IPS-NIHi7 (cell line): ENCODE measurements around the gene PRKCI.
"Not testable (repeated sequence)": the region's sequence is repeated elsewhere in the genome, so short reads cannot be mapped to it uniquely, and the experiment has no call there.

Source experiments
- DNase-seq: peaks from one replicate; pipeline ENCODE4 v3.0.0; 2012; ENCODE audit warnings: mixed read lengths; ENCODE audit errors: extremely low spot score

PRKCI gene

DNA sequence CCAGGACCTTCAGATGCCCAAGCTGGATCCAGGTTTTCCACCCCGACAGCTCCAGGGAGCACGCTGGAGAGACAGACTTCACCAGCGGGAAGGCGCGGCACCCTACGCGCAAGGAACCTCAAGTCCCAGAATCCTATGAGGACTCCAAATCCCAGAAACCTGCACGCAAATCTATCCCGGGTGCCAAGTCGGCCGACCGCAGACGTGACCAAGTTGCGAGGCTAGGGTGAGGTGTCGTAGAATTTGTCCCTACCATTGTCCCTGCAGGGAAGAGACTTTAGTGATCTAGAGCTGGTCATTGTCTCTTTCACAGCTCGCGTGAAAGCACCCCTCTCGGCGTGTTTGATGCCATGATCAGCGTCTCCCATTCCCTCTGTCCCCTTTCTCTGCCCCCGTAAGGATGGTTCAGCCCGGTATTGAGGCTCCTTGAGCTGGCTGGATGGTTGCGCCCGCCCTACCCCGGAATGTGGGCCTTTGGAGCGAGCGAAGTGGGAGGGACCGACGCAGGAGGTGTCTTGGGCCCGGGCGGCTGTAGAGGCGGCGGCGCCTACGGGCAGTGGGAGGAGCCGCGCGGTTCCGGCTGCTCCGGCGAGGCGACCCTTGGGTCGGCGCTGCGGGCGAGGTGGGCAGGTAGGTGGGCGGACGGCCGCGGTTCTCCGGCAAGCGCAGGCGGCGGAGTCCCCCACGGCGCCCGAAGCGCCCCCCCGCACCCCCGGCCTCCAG, at the start of gene PRKCI:
PRKCI (plus strand) TSS at position 501 of the 723 bp plus-strand sequence. CDS start 246 bp downstream, outside the sequence.
- peak; percentile 97 for DNase-seq

DNA sequence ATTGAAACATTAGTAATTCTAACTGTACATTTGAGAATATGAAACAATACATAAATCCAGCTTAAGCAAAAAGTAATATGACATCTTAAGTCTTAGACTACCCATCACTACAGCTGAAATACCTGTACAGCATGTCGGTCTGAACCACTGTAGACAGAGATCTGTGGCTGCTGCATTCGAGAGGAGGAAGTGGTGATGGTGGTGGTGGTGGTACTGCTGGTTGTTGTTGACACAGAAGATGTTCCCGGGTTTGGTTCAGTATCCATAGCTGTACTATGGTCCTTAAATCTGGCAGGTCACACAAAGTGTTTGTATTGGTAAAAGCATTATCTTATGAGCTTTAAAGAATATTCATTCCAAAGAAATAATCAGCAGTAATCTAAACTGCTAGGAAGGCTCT, 43.6 kb upstream of the PRKCI start:
- DNase-seq: no peak

DNA sequence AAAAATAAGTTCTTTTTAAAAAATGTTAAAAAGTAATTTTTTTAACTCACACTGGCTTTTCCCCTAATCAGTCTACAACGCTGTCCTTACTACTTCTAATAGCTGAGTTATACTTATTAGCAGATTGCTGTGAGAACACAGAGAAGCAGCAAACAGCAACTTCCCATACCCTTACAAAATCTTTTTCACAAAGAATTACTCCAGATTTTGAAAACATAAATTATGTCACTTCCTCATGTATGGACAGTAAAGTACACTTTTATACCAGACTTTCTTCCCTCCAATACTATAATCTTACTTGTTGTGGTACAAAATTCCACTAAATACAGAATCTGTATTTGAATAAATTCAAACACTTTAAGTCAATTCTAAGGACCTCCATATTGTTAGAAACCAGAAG, 42.8 kb upstream of the PRKCI start:
- DNase-seq: no peak

DNA sequence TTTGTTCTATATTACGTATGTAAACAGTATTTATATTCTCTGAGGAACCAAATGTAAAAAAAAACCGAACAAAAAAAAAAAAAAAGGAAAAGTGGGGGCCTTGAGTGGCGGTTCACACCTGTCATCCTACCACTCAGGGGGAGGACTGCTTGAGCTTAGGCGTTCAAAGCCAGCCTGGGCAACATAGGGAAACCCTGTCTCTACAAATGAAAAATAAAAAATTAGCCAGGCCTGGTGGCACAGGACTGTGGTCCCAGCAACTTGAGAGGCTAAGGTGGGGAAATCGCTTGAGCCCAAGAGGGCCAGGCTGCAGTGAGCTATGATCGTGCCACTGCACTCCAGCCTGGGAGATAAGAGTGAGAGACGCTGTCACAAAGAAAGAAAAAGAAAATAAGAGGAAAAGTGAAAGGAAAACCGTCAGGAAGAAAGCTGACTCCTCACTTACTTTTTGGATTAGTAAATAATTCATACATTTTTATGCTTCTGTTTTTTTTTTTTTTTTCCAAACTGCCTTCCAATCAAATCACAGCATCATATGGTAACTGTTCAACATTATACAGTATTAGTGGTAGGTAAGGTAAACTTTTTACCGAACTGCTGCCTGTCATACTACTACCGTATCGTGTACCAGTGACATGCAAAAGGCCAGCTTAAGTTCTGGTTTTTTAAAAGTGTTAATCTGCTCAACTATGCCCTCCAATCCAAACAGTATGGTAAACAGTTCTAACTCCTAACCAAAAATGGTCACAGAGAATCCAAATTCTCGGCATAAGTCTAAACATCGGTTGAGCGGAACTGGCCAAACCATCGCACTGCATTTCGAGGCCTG, 41.9 kb upstream of the PRKCI start:
- no peak for DNase-seq

DNA sequence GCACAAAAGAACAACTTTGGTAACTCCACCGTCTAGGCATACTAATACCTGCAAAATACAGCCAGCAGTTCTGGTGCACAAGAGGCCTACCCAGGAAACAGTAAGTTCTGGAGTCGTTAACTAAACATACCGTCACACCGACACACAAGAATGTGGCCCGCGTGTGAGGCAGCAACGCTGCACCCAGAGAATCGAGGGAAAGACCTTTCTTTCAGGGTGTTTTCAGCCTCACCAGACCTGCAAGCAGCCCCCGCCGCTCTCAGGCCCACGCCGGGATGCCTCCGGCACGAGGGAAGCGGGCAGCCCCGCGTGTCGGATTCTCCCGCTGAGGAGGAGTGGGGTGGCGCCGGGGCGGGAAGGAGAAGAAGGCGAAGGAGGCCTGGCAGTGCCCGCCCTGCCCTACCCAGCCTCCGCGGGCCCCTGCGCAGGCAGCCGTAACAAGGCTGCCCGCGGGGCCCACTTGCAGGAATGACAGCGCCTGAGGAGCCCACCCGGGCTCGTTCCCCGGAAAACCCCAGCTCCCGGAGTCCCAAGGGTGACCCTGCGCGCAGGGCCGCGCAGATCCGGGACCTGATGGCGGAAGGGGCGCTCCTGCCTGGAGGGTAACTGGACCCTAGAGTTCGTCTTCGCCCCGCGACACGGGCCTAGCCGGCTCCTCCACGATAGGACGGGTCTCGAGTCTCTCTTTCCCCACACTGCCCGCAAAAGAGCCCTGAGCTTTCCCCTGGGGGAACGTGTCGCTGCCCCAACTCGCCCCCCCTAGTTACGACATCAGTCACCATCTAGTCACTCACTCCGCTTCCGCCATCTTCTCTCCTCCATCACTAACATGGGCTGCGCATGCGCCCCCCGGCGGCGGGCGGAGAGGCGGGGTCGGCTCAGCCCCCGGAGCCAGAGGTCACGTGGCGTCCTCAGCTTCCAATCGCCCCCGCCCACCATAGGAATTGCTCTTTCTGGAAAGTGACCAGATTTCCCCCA, 41.0 kb upstream of the PRKCI start, which contains the start of gene PHC3:
PHC3 (minus strand) TSS at position 826 of the 978 bp plus-strand sequence; CDS start at position 808, 18 bp downstream.
- peak; percentile 99 for DNase-seq

DNA sequence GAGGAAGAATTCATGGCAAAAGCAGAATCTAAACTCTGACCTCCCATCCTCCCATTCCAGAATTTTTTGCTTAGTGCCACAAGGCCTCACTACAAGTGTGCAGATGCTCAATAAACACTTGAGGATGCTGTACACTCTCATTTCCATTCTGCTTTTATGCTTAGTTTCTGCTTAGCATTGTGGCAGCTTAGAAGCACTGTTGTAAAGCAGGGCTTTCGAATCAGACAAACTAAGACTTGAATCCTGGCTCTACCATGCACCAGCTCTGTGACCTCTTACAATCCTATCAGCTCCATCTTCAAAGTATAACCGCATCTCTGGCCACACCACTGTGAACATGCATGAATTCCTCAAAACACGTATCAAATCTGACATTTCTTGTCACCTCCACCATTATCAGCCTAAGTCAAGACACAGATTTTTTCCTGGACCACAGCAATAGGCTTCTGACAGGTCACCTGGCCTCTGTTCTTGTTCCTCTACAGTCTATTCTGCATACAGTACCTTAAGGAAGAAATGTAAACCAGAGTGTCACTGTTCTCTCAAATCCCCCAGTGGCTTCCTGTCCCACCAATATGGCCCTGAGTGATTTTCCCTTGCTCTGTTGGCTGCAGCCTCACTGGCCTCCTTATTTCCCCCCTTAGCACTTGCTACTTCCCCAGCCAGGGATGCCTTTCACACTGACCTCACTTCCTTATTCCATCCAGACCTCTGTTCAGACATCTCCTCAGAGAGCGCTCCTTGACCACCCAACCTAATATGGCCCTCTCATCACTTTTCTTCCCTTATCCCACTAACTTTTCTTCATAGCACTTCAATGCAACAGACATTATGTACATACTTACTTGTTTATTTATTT, 32.6 kb upstream of the PRKCI start:
- no peak for DNase-seq

DNA sequence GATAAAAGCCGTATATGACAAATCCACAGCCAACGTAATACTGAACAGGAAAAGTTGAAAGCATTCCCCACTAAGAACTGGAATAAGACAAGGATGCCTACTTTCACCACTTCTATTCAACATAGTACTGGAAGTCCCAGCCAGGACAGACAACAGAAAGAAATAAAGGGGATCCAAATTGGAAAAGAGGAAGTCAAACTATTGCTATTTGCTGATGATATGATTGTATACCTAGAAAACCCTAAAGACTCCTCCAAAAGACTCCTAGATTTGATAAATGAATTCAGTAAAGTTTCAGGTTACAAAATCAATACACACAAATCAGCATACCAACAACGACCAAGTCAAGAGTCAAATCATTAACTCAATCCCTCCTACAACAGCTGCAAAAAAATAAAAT, 26.5 kb upstream of the PRKCI start:
- DNase-seq: not testable (repeated sequence)

DNA sequence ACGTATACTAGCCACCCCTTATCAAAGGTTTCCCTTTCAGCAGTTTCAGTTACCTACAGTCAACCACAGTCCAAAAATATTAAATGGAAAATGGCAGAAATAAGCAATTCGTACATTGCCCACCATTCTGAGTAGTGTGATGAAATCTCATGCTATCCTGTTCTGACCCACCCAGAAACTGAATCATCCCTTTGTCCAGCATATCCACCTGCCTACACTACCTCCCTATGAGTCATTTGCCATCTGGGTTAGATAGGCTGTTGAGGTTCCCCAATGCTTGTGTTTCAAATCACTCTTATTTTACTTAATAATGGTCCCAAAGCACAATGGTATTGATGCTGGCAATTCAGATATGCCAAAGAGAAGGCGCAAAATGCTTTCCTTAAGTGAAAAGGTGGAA, 25.4 kb upstream of the PRKCI start:
- DNase-seq: no peak

DNA sequence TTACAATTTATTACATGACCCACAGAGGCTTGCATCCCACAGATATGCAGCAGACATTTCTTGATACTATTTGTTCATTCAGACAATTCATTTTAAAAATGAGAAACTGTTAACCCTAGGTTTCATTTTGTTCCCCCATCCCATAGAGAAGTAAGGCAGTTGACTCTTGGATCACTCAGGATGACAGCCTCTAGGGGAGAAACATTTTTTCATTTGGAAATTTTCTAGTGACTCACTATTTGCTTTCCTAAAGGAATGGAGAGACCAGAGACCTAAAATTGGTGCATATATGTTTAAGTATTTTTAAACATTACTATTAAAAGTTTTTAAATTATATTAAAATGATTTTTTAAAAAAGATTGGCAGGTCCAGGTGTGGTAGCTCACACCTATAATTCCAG, 21.2 kb upstream of the PRKCI start:
- no peak for DNase-seq

DNA sequence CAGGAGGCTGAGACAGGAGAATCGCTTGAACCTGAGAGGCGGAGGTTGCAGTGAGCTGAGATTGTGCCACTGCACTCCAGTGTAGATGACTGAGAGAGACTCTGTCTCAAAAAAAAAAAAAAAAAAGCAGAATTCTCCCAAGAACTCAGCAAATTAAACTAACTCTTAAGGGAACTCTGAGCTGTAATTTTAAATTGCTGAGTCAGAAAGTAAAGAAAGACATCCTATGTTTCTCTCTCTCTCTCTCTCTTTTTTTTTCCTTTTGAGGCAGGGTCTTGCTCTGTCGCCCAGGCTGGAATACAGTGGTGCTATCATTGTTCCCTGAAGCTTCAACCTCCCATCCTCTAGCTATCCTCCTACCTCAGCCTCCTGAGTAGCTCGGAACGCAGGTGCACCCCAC, 20.7 kb upstream of the PRKCI start:
- DNase-seq: no peak

DNA sequence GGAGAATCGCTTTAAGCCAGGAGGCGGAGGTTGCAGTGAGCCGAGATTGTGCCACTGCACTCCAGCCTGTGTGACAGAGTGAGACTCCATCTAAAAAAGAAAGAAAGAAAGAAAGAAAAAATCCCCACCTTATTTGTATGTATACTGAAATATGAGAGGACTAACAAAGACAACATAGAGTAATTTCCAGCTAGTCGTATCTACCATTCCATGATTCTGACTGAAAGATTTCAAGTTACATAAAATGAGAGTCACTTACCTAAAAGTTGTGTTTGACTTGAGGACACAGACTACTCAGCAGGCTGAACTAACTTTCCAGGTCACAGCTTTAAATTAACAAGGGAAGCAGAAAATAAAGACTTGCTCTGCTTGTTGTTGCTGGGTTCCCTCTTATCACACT, 18.8 kb upstream of the PRKCI start:
- no peak for DNase-seq

DNA sequence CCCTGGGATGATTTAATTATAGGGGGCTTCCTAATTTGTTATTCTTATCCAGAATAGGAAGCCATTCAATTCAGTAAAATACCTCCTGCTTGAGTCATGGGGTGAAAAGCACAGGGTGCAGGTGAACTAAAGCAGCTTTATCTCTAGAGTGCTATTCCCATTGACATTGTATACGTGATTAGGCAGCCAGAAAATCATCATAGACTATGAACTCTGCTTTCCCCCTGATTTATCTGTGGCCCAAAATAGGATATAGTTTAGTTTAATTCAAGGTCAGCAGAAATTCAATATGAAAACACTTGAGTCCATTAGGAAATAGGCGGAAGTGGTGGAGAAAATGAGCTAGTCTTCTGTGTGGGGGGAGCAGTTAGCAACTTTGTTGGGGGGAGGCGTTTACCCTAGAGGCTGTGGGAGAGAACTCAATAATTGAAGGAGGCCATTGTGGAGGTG, 18.2 kb upstream of the PRKCI start:
- DNase-seq: peak; percentile 9

DNA sequence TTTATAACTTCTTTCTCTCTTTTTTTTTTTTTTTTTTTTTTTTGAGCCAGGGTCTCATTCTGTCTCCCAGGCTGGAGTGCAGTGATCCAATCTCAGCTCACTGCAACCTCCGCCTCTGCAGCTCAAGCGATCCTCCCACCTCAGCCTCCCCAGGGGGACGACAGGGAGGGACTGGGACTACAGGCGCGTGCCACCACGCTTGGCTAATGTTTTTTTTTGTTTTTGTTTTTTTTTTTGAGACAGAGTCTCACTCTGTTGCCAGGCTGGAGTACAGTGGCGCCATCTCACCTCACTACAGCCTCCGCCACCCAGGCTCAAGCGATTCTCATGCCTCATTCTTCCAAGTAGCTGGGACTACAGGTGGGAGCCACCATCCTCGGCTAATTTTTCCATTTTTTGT, 17.7 kb upstream of the PRKCI start:
- no peak for DNase-seq

DNA sequence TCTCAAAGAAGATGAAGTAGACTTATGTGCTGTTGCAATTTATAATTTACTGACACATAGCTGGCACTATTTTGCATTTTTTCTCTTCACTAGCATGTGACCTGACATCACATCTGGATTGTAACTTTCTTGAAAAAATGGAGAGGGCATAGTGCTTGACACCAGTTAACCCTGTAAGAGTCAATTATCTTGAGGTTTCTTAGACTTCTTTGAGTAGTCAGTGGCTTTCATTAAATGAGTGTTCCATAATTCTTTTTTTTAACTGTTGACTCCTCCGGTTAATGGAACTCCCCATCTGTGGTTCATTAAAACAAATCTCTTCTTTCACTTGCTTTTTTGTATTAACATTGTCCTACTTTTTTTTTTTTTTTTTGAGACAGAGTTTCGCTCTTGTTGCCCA, 16.9 kb upstream of the PRKCI start:
- DNase-seq: no peak

DNA sequence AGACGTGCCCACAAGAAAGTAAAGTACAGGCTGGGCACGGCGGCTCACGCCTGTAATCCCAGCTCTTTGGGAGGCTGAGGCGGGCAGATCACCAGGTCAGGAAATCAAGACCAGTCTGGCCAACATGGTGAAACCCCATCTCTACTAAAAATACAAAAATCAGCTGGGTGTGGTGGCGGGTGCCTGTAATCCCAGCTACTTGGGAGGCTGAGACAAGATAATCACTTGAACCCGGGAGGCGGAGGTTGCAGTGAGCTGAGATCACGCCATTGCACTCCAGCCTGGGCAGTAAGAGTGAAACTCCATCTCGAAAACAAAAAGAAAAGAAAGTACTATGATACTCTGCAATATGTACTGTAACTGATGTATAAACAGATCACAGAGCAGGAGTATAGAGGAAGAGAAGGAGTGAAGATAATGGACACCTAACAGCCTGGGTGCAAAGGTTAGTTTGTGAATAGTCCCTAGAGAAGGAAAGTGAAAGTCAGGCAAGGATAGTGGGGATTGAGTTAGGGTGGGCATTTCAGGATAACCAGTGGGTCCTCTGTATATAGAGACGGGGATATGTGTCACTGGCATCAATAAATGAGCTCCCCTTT, 16.0 kb upstream of the PRKCI start:
- DNase-seq: not testable (repeated sequence)

DNA sequence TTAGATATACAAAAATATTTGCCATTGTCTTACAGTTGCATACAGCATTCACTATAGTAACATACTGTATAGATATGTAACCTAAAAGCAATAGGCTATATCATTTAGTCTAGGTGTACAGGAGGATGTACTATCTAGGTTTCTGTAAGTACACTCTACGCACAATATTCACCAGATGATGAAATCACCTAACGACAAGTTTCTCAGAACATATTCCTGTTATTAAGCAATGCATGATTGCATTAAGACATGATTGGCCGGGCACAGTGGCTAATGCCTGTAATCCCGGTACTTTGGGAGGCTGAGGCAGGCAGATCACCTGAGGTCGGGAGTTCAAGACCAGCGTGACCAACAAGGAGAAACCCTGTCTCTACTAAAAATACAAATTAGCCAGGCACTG, 14.5 kb upstream of the PRKCI start:
- no peak for DNase-seq

DNA sequence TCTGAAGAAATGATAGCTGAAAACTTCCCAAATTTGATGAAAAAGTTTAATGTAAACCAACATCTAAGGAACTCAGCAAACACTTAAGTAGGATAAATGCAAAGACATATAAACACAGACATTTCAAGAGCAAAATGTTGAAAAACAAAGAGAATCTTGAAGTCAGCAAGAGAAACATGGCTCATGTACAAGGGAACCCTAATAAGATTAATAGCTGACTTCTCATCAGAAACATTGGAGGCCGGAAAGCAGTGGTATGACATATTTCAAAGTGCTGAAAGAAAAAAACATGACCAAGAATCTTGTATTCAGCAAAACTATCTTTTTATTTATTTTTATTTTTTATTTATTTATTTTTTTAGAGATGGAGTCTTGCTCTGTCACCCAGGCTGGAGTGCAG, 10.6 kb upstream of the PRKCI start:
- no peak for DNase-seq

DNA sequence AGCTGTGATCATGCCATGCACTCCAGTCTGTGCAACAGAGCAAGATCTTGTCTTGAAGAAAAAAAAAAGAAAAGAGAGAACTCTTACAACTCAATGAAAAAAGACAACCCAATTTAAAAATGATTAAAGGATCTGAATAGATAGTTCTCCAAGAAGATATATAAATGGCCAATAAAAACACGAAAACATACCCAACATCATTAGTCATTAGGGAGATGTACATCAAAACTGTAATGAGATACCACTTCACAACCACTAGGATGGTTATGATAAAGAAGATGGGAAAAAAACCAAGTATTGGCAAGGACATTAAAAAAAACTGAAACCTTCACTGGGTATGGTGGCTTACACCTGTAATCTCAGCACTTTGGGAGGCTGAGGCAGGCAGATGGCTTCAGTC, 2.4 kb upstream of the PRKCI start:
- DNase-seq: no peak

DNA sequence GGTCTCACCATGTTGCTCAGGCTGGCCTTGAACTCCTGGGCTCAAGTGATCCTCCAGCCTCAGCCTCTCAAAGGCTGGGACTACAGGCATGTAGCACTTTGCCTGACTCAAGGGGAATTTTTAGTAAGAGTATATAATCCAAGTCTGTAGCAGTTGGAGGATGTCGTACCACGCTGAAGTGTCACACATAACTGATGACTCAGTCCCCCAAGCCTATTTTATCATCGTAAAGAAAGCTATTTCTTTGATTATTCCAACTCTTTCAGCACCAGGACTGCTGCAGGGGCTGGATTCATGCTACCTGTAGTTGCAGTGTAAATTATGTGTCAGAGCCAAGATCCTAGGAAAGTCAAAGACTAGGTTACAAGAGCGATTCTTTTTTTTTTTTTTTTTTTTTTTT, 1.4 kb upstream of the PRKCI start:
- DNase-seq: no peak
